LHCN-M2 (cell line): ENCODE results near the gene CAPN12. TPM values are rescaled to one million over a fixed set of nuclear protein-coding genes. Genes with fewer than 3 reads are reported as not detected.

Source experiments
- DNase-seq: peaks from one replicate; pipeline ENCODE4 v3.0.0-alpha.2; 2012; ENCODE audit warnings: low read depth
- total RNA-seq: library from RNA; depleted of rRNA; stranded (reverse); fragments of >200 nt; gene quantifications from 2 replicates; pipeline ENCODE4 v1.2.3, GENCODE V29; 2014

CAPN12 gene
- total RNA-seq, 1 experiment from 2014 or later: not detected

- DNase-seq: no peak
Measured at GRCh38 chr19:38698225-38699026, 45.8 kb downstream of the CAPN12 start.

GRCh38 chr19:38697641-38698071, 46.6 kb downstream of the CAPN12 start:
- DNase-seq: no peak

- no peak for DNase-seq
Measured at GRCh38 chr19:38697197-38697596, 47.1 kb downstream of the CAPN12 start.

- DNase-seq: no peak
Measured at GRCh38 chr19:38696729-38697055, 47.6 kb downstream of the CAPN12 start.

GRCh38 chr19:38695832-38696728, 48.2 kb downstream of the CAPN12 start:
- no peak for DNase-seq

GRCh38 chr19:38695317-38695683, 49.0 kb downstream of the CAPN12 start:
- DNase-seq: no peak

- DNase-seq: peak; percentile 83
Measured at GRCh38 chr19:38693380-38694223, 50.7 kb downstream of the CAPN12 start.

- DNase-seq: no peak
Measured at GRCh38 chr19:38692458-38693379, 51.6 kb downstream of the CAPN12 start.

GRCh38 chr19:38691938-38692457, 52.3 kb downstream of the CAPN12 start:
- DNase-seq: no peak

GRCh38 chr19:38690832-38691231, 53.4 kb downstream of the CAPN12 start:
- DNase-seq: no peak

- DNase-seq: no peak
Measured at GRCh38 chr19:38690146-38690545, 54.1 kb downstream of the CAPN12 start.

GRCh38 chr19:38687837-38688378, 56.4 kb downstream of the CAPN12 start:
- no peak for DNase-seq

- no peak for DNase-seq
Measured at GRCh38 chr19:38686530-38686888, 57.8 kb downstream of the CAPN12 start.

GRCh38 chr19:38685666-38686529, 58.4 kb downstream of the CAPN12 start:
- DNase-seq: peak; percentile 76

- DNase-seq: no peak
Measured at GRCh38 chr19:38684862-38685665, 59.2 kb downstream of the CAPN12 start.

GRCh38 chr19:38684078-38684861, 60.0 kb downstream of the CAPN12 start:
- DNase-seq: peak; percentile 91

GRCh38 chr19:38683393-38684077, 60.7 kb downstream of the CAPN12 start:
- DNase-seq: peak; percentile 92
